Brain microvascular endothelial cell (primary cell): ENCODE data around the gene HNRNPDL.

Source experiments
- DNase-seq: peaks from one replicate; pipeline ENCODE4 v3.0.0-alpha.2; 2020
- H3K27ac ChIP-seq: fragments of 250-450 bp; sonication (Bioruptor Pico); 2 replicates; pipeline ENCODE4 v1.5.1; 2020; ENCODE audit warnings: mild to moderate bottlenecking, moderate library complexity
- H3K27me3 ChIP-seq: fragments of 250-450 bp; sonication (Bioruptor Pico); replicated peaks from 2 replicates; pipeline ENCODE4 v1.5.1; 2020; ENCODE audit warnings: mild to moderate bottlenecking
- H3K36me3 ChIP-seq: fragments of 250-450 bp; sonication (Bioruptor Pico); replicated peaks from 2 replicates; pipeline ENCODE4 v1.5.1; 2020; ENCODE audit warnings: mild to moderate bottlenecking
- H3K4me3 ChIP-seq: 2 replicates; pipeline ENCODE4 v1.5.1; 2011; ENCODE audit warnings: low read depth, mild to moderate bottlenecking, control low read depth, low read length, moderate library complexity
- CTCF ChIP-seq: IDR thresholded peaks from 2 replicates; pipeline ENCODE4 v1.5.1; 2011; ENCODE audit warnings: low read depth, mild to moderate bottlenecking, moderate library complexity, low read length, control low read depth, inconsistent platforms; ENCODE audit errors: missing control alignments
- in situ Hi-C: cut with HindIII; loops from 2 replicates; pipeline ENCODE4 v1.10.0; 2017; ENCODE audit warnings: low sequenced_read_pairs, low pct_ligation_motif_present

The HNRNPDL gene

GRCh38 chr4:82380831-82381230 is 49.4 kb downstream of the HNRNPDL start:
- in situ Hi-C loops = no loop called here

GRCh38 chr4:82380344-82380743 is 49.9 kb downstream of the HNRNPDL start:
- TF ChIP-seq CTCF = no peak
- H3K27me3 ChIP-seq = no peaks in the 10 kb centered on the region
- H3K4me3 ChIP-seq = no peak overlapping the region
- no peaks in the 10 kb centered on the region for H3K36me3 ChIP-seq
- H3K27ac ChIP-seq = no peak overlapping the region
- DNase-seq = no peak
- in situ Hi-C loops = no loop called here

More at GRCh38 chr4:82380831-82381230, 49.4 kb downstream of the HNRNPDL start:
- no peak for DNase-seq
- no peaks in the 10 kb centered on the region for H3K27me3 ChIP-seq
- no peak for TF ChIP-seq CTCF
- no peak overlapping the region for H3K27ac ChIP-seq
- no peak overlapping the region for H3K4me3 ChIP-seq
- H3K36me3 ChIP-seq = no peaks in the 10 kb centered on the region

- no peak for TF ChIP-seq CTCF
- H3K27me3 ChIP-seq = no peaks in the 10 kb centered on the region
- no peak overlapping the region for H3K27ac ChIP-seq
- H3K4me3 ChIP-seq = no peak overlapping the region
- in situ Hi-C loops = loop anchor here (10.0 kb wide), 1 partner anchor 49 kb away; no protein-coding TSS in a partner anchor
- DNase-seq = no peak
- H3K36me3 ChIP-seq = peaks cover 3% of the 10 kb centered on the region
Measured at GRCh38 chr4:82376109-82376508, 54.2 kb downstream of the HNRNPDL start.

GRCh38 chr4:82373816-82374625 is 56.2 kb downstream of the HNRNPDL start, which contains the start of gene HNRNPD:
HNRNPD (minus strand) TSS chr4:82373991; CDS start chr4:82373678, 313 bp downstream.
- H3K27ac ChIP-seq = peak within 1 kb of the TSS; percentile 86
- H3K4me3 ChIP-seq = peak within 1 kb of the TSS; percentile 97
- peaks cover 6% of the 10 kb centered on the region for H3K36me3 ChIP-seq
- DNase-seq = peak; percentile 99
- in situ Hi-C loops = loop anchor here (10.0 kb wide), 1 partner anchor 51 kb away; no protein-coding TSS in a partner anchor
- no peaks in the 10 kb centered on the region for H3K27me3 ChIP-seq
- no peak for TF ChIP-seq CTCF

GRCh38 chr4:82373486-82373815 is 56.8 kb downstream of the HNRNPDL start:
- TF ChIP-seq CTCF = no peak
- Histone ChIP-seq H3K27ac (peak overlapping the region; percentile 86), H3K36me3 (peaks cover 12% of the 10 kb centered on the region), H3K4me3 (peak overlapping the region; percentile 97), H3K27me3 (no peaks in the 10 kb centered on the region)
- DNase-seq = no peak
- in situ Hi-C loops = loop anchor here (10.0 kb wide), 1 partner anchor 51 kb away; no protein-coding TSS in a partner anchor
